Smooth muscle cell (in vitro differentiated cells): ENCODE data around the gene RASA3. TPM values are rescaled to one million over a fixed set of nuclear protein-coding genes. Genes with fewer than 3 reads are reported as not detected.

Experiments
- DNase-seq: peaks from one replicate; lab custom pipeline; 2025; ENCODE audit not compliant: unreplicated experiment; lab: John Stamatoyannopoulos, UW
- H2AFZ ChIP-seq: fragments of 200-600 bp; sonication (generic); 2 replicates; pipeline ENCODE4 v1.6.0; 2016; ENCODE audit warnings: antibody characterized with exemption, low read depth, mild to moderate bottlenecking
- H3F3A ChIP-seq: fragments of 200-600 bp; sonication (generic); 2 replicates; pipeline ENCODE4 v1.6.0; 2017; ENCODE audit warnings: antibody characterized with exemption, low read depth
- H3K27ac ChIP-seq: fragments of 200-600 bp; sonication (generic); 2 replicates; pipeline ENCODE4 v1.5.1; 2016; ENCODE audit warnings: low read depth, mild to moderate bottlenecking
- H3K27me3 ChIP-seq: fragments of 200-600 bp; sonication (generic); 2 replicates; pipeline ENCODE4 v1.6.1; 2016; ENCODE audit warnings: low read depth, mild to moderate bottlenecking
- H3K36me3 ChIP-seq: fragments of 200-600 bp; sonication (generic); 2 replicates; pipeline ENCODE4 v1.5.1; 2016; ENCODE audit warnings: low read depth
- H3K4me1 ChIP-seq: fragments of 200-600 bp; sonication (generic); 2 replicates; pipeline ENCODE4 v1.5.1; 2016; ENCODE audit warnings: low read depth
- H3K4me2 ChIP-seq: fragments of 200-600 bp; sonication (generic); 2 replicates; pipeline ENCODE4 v1.6.0; 2016; ENCODE audit warnings: mild to moderate bottlenecking
- H3K4me3 ChIP-seq: fragments of 200-600 bp; sonication (generic); 2 replicates; pipeline ENCODE4 v1.5.1; 2016; ENCODE audit warnings: mild to moderate bottlenecking
- H3K79me2 ChIP-seq: fragments of 200-600 bp; sonication (generic); 2 replicates; pipeline ENCODE4 v1.6.0; 2016; ENCODE audit warnings: low read depth, mild to moderate bottlenecking
- H3K9ac ChIP-seq: fragments of 200-600 bp; sonication (generic); 2 replicates; pipeline ENCODE4 v1.6.0; 2016; ENCODE audit warnings: low read depth
- H3K9me3 ChIP-seq: fragments of 200-600 bp; sonication (generic); replicated peaks from 2 replicates; pipeline ENCODE4 v1.5.1; 2016; ENCODE audit warnings: low read depth
- H4K20me1 ChIP-seq: fragments of 200-600 bp; sonication (generic); 2 replicates; pipeline ENCODE4 v1.6.0; 2016; ENCODE audit warnings: low read depth
- CTCF ChIP-seq: fragments of 200-600 bp; sonication (generic); IDR thresholded peaks from 2 replicates; pipeline ENCODE4 v1.5.1; 2017; ENCODE audit warnings: borderline replicate concordance, mild to moderate bottlenecking, antibody characterized with exemption; ENCODE audit not compliant: insufficient read depth, poor library complexity, severe bottlenecking
- WGBS: methylation state at CpG from one replicate; pipeline ENCODE4 v1.1.7; 2016; ENCODE audit warnings: low lambda C conversion rate; 5-methylcytosine and 5-hydroxymethylcytosine counted together
- polyA plus RNA-seq: library from polyadenylated mRNA; unstranded; fragments of >200 nt; fragmentation: Nextera tagmentation; extraction: Ambion mirVana; gene quantifications from 2 replicates; pipeline ENCODE4 v1.2.1, GENCODE V29; 2016
- total RNA-seq: library from RNA; depleted of rRNA; stranded (reverse); fragments of >200 nt; gene quantifications from 2 replicates; pipeline ENCODE4 v1.2.3, GENCODE V29; 2014

Gene RASA3
- total and polyA plus RNA-seq, 2 experiments from 2014 or later: 21.3 to 26.8 TPM

GRCh38 chr13:114013336-114013735 lies 119.1 kb downstream of the RASA3 start:
- no peak for TF ChIP-seq CTCF
- Histone ChIP-seq H2AFZ (no peak overlapping the region), H3K4me1 (no peaks in the 10 kb centered on the region), H3K27me3 (no peaks in the 10 kb centered on the region), H3K36me3 (no peaks in the 10 kb centered on the region), H3F3A (no peaks in the 10 kb centered on the region), H3K4me3 (no peak overlapping the region), H3K9me3 (no peaks in the 10 kb centered on the region), H3K27ac (no peak overlapping the region), H4K20me1 (no peaks in the 10 kb centered on the region), H3K9ac (no peak overlapping the region), H3K79me2 (no peaks in the 10 kb centered on the region), H3K4me2 (no peak overlapping the region)
- 92% methylated on average over 3 of the region's 4 CpGs for WGBS
- no peak for DNase-seq

GRCh38 chr13:114012921-114013320 lies 119.5 kb downstream of the RASA3 start:
- no peak overlapping the region for H3K4me3 ChIP-seq
- H2AFZ ChIP-seq: no peak overlapping the region
- no peak for TF ChIP-seq CTCF
- H3K27ac ChIP-seq: no peak overlapping the region
- no peak overlapping the region for H3K4me2 ChIP-seq
- no peaks in the 10 kb centered on the region for H3K27me3 ChIP-seq
- H3K79me2 ChIP-seq: no peaks in the 10 kb centered on the region
- no peaks in the 10 kb centered on the region for H3K9me3 ChIP-seq
- no peaks in the 10 kb centered on the region for H4K20me1 ChIP-seq
- WGBS: 97% methylated on average over 14 of the region's 21 CpGs
- no peaks in the 10 kb centered on the region for H3F3A ChIP-seq
- H3K4me1 ChIP-seq: no peaks in the 10 kb centered on the region
- no peak for DNase-seq
- H3K9ac ChIP-seq: no peak overlapping the region
- no peaks in the 10 kb centered on the region for H3K36me3 ChIP-seq

- no peaks in the 10 kb centered on the region for H3K79me2 ChIP-seq
- no peak overlapping the region for H3K4me3 ChIP-seq
- no peaks in the 10 kb centered on the region for H3F3A ChIP-seq
- no peaks in the 10 kb centered on the region for H3K4me1 ChIP-seq
- H2AFZ ChIP-seq: no peak overlapping the region
- H3K36me3 ChIP-seq: no peaks in the 10 kb centered on the region
- no peak overlapping the region for H3K27ac ChIP-seq
- no peak for DNase-seq
- H3K27me3 ChIP-seq: no peaks in the 10 kb centered on the region
- H3K9me3 ChIP-seq: no peaks in the 10 kb centered on the region
- no peak overlapping the region for H3K4me2 ChIP-seq
- TF ChIP-seq CTCF: no peak
- WGBS: 94% methylated on average over 17 of the region's 17 CpGs
- H4K20me1 ChIP-seq: no peaks in the 10 kb centered on the region
- no peak overlapping the region for H3K9ac ChIP-seq
These were observed 120.3 kb downstream of the RASA3 start for GRCh38 chr13:114012141-114012540.

GRCh38 chr13:114011226-114011625 lies 121.2 kb downstream of the RASA3 start:
- H3K27me3 ChIP-seq: no peaks in the 10 kb centered on the region
- H3K4me3 ChIP-seq: no peak overlapping the region
- H2AFZ ChIP-seq: no peak overlapping the region
- H3K9me3 ChIP-seq: no peaks in the 10 kb centered on the region
- no peak for DNase-seq
- no peak overlapping the region for H3K9ac ChIP-seq
- H3K79me2 ChIP-seq: no peaks in the 10 kb centered on the region
- whole genome bisulfite sequencing: 96% methylated on average over 19 of the region's 19 CpGs
- no peaks in the 10 kb centered on the region for H3F3A ChIP-seq
- no peak for TF ChIP-seq CTCF
- H3K27ac ChIP-seq: no peak overlapping the region
- no peak overlapping the region for H3K4me2 ChIP-seq
- no peaks in the 10 kb centered on the region for H3K36me3 ChIP-seq
- no peaks in the 10 kb centered on the region for H3K4me1 ChIP-seq
- H4K20me1 ChIP-seq: no peaks in the 10 kb centered on the region
